Stomach smooth muscle (tissue), 2 donors: Measurements from ENCODE around the gene CYP1A2.

ENCODE experiments used
- H3K27ac ChIP-seq: one replicate; pipeline ENCODE4 v1.7.0; 2013; ENCODE audit warnings: mild to moderate bottlenecking, low read length, inconsistent platforms
- H3K27me3 ChIP-seq, 2 donors: one replicate each; pipeline ENCODE4 v1.7.0; 2013; ENCODE audit warnings: low read length in 2 of 2; ENCODE audit not compliant: insufficient read depth in 2 of 2, control insufficient read depth in 1 of 2
- H3K36me3 ChIP-seq, 2 donors: one replicate each; pipeline ENCODE4 v1.7.0; 2013; ENCODE audit warnings: low read length in 2 of 2; ENCODE audit not compliant: control insufficient read depth in 2 of 2, insufficient read depth in 2 of 2
- H3K4me1 ChIP-seq: one replicate; pipeline ENCODE4 v1.7.0; 2013; ENCODE audit warnings: low read length; ENCODE audit not compliant: control insufficient read depth, insufficient read depth
- H3K4me3 ChIP-seq, 2 donors: one replicate each; pipeline ENCODE4 v1.7.0; 2013; ENCODE audit warnings: low read length in 2 of 2
- H3K9ac ChIP-seq, 2 donors: one replicate each; pipeline ENCODE4 v1.7.0; 2013; ENCODE audit warnings: low read length in 2 of 2, mild to moderate bottlenecking in 1 of 2
- H3K9me3 ChIP-seq, 2 donors: one replicate each; pipeline ENCODE4 v1.7.0; 2013; ENCODE audit warnings: low read length in 2 of 2; ENCODE audit not compliant: control insufficient read depth in 2 of 2
- donor health status: healthy.
- donor health status: Pancreatic carcinoma.

CYP1A2 gene

GRCh38 chr15:74776821-74777768 lies 28.4 kb downstream of the CYP1A2 start:
- Histone ChIP-seq H3K9ac (no peak overlapping the region), H3K9me3 (no peaks in the 10 kb centered on the region), H3K4me1 (peaks cover 25% of the 10 kb centered on the region), H3K4me3 (no peak overlapping the region), H3K27me3 (no peaks in the 10 kb centered on the region), H3K36me3 (no peaks in the 10 kb centered on the region), H3K27ac (no peak overlapping the region)

DNA sequence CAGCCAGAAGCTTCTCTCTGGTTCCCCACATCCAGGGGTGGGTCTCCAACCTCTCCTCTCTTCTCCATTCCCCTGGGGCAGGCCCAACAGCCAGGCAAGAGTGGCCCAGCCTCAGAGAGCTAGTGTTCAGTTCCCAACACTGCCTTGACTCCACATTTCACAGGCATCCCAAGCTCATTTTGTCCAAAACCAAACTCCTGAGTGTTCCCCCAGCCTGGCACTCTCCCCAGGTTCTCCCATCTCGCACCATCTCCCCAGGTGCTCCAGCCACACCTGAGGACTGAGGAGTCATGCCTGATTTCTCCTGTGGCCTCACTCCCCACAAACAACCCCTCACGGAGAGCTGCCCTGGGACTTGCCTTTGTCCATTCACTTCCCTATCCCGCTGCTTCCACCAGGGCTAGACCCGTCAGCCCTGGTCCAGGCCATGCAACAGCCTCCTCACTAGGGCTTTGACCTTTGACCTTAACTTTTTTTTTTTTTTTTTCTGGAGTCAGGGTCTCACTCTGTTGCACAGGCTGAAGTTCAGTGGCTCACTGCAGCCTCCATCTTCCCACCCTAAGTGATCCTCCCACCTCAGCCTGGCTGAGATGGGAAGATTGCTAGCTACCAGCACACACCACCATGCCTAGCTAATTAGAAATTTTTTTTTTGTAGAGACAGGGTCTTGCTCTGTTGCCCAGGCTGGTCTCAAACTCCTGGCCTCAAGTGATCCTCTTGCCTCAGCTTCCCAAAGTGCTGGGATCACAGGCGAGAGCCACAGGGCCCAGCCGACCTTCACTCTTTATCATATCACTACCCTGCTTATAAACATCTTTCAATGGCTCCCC lies 29.3 kb downstream of the CYP1A2 start:
- no peaks in the 10 kb centered on the region for H3K27me3 ChIP-seq
- H3K36me3 ChIP-seq: no peaks in the 10 kb centered on the region
- H3K4me1 ChIP-seq: peaks cover 31% of the 10 kb centered on the region
- no peak overlapping the region for H3K4me3 ChIP-seq
- H3K9me3 ChIP-seq: no peaks in the 10 kb centered on the region
- H3K27ac ChIP-seq: no peak overlapping the region
- H3K9ac ChIP-seq: no peak overlapping the region

GRCh38 chr15:74778599-74778970 lies 29.9 kb downstream of the CYP1A2 start:
- H3K9ac ChIP-seq: no peak overlapping the region

DNA sequence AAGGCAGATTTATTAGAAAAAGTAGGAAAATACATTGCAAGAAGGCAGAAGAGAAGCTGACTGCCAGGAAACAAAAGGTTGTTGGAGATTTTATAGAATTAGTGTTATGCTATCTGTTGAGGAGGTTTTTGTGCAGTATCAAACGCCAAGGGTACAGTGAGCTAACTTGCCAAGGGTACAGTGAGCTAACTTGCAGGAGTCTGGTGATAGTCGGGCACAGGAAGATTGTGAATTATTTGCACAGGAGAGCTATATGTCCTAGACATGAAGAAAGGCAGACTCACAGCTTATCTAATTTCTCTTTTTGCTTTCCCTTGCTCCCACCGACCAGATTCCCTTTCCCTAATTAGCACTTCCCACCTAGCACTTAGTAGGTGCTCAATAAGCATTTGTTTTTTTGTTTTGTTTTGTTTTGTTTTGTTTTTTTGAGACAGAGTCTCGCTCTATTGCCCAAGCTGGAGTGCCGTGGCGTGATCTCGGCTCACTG lies 30.6 kb downstream of the CYP1A2 start:
- Histone ChIP-seq H3K9ac (no peak overlapping the region), H3K9me3 (no peaks in the 10 kb centered on the region), H3K36me3 (no peaks in the 10 kb centered on the region), H3K27ac (no peak overlapping the region), H3K4me3 (no peak overlapping the region), H3K27me3 (no peaks in the 10 kb centered on the region), H3K4me1 (peaks cover 43% of the 10 kb centered on the region)

More at GRCh38 chr15:74778599-74778970, 29.9 kb downstream of the CYP1A2 start:
- Histone ChIP-seq H3K27ac (no peak overlapping the region), H3K4me3 (no peak overlapping the region), H3K4me1 (peaks cover 37% of the 10 kb centered on the region), H3K9me3 (no peaks in the 10 kb centered on the region), H3K36me3 (no peaks in the 10 kb centered on the region), H3K27me3 (no peaks in the 10 kb centered on the region)

GRCh38 chr15:74780523-74781430 lies 32.1 kb downstream of the CYP1A2 start:
- Histone ChIP-seq H3K36me3 (no peaks in the 10 kb centered on the region), H3K4me1 (peaks cover 51% of the 10 kb centered on the region), H3K27ac (no peak overlapping the region), H3K27me3 (no peaks in the 10 kb centered on the region), H3K9me3 (no peaks in the 10 kb centered on the region), H3K4me3 (peak overlapping the region in 1 of 2 donors; percentile 72), H3K9ac (peak overlapping the region; percentile 6 to 21)

DNA sequence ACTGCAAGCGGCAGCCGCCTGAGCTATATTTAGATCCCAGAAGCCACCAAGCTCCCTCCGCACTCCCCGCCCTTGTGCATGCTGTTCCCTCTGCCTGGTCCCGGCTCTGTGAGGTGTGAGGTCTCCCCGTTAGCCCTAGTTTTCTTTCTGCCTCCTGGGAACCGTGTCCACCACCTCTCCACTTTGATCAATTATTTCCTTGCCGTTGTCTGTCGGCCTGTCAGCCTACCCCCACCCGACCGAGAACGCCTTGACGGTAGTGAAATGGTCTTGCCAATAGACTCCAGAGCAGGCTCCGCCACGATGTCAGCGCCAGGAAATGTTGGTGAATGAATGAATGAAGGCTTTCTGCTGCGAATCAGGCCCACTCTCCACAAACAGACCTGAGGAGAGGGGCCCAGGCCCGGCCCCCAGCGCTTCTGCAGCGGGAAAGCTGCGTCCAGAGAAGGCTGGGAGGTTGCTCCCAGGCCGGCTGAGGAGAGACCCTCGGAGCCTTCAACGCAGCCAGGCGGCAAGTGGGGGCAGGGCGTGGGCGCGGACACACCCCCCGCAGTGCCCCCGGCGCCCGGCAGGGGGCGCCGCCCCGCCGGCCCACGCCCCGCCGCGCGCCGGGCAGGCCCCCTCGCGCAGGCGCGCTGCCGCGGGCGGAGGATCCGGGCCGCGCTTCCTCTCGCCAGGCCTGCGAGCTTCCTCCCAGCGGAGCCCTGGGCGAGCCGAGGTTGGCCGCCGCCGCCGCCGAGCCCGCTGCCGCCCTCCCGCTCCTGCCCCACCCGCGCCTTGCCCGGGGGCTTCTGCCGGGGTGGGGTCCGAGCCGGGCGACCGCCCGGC lies 33.0 kb downstream of the CYP1A2 start, which contains the start of gene CSK:
CSK (plus strand) TSS at position 650 of the 828 bp plus-strand sequence. CDS start 16,218 bp downstream, outside the sequence.
- Histone ChIP-seq H3K9ac (peak within 1 kb of the TSS; percentile 78 to 85), H3K4me3 (peak within 1 kb of the TSS; percentile 89 to 94), H3K36me3 (peaks cover 0 to 2% of the 10 kb centered on the region in 2 donors), H3K27ac (no peak within 1 kb of the TSS), H3K27me3 (no peaks in the 10 kb centered on the region), H3K4me1 (peaks cover 56% of the 10 kb centered on the region), H3K9me3 (no peaks in the 10 kb centered on the region)

GRCh38 chr15:74782259-74783071 lies 33.8 kb downstream of the CYP1A2 start:
- peaks cover 57% of the 10 kb centered on the region for H3K4me1 ChIP-seq
- no peak overlapping the region for H3K27ac ChIP-seq
- no peaks in the 10 kb centered on the region for H3K27me3 ChIP-seq
- peaks cover 0 to 2% of the 10 kb centered on the region in 2 donors for H3K36me3 ChIP-seq
- peak overlapping the region; percentile 89 to 94 for H3K4me3 ChIP-seq
- H3K9me3 ChIP-seq: no peaks in the 10 kb centered on the region
- H3K9ac ChIP-seq: peak overlapping the region; percentile 78 to 85

DNA sequence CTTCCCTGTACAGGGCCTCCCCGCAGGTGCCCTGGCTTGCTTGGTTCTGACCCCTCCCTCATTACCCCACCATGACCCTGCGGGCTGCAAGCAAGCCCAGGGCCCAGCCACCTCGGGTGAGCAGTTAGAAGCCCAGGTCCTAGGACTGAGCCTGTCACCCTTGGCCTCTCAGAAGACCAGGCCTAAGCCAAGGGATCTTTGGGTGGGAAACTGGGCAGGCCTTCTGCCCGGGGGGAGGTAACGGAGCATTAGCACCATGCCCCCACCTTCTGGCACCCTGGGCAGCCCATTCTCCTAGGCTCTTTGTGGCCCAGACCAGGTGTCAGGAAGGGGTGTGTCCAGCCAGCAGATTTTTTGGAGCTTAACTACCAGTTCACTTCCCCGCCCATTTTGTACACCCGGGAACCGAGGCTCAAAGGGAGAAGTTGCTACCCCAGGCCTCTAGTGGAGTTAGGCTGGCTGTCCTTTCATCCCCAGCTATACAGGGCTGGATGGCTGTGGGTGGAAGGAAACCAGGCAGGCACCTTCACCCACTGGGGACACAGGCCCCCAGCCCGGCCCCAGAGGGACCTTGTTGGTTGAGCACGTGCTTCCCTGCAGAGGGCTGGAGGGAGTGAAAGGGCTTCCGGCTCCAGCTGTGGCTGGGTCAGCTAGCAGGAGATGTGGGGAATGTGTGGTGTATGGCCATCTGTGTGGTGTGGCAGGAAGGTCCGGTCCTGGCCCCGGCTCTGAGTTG lies 34.6 kb downstream of the CYP1A2 start:
- Histone ChIP-seq H3K36me3 (peaks cover 0 to 2% of the 10 kb centered on the region in 2 donors), H3K4me3 (peak overlapping the region; percentile 89 to 94), H3K9ac (peak overlapping the region; percentile 78 to 85), H3K27me3 (no peaks in the 10 kb centered on the region), H3K9me3 (no peaks in the 10 kb centered on the region), H3K4me1 (peaks cover 60% of the 10 kb centered on the region), H3K27ac (no peak overlapping the region)
